ENCODE data around the gene HNRNPUL2. TPM values are rescaled to one million over a fixed set of nuclear protein-coding genes. Genes with fewer than 3 reads are reported as not detected.
A peak's percentile ranks its signal among the peaks of the same experiment; 100 is the strongest.
"Not testable (repeated sequence)": the region's sequence is repeated elsewhere in the genome, so short reads cannot be mapped to it uniquely, and the experiment has no call there.

HNRNPUL2 gene
- total and polyA plus RNA-seq, 7 donors: 22.9 to 54.3 (median 30.7) TPM

GRCh38 chr11:62753736-62754603, 26.7 kb upstream of the HNRNPUL2 start, which contains the start of gene ZBTB3:
Gene ZBTB3, minus strand, starts transcription at chr11:62754160. Its CDS starts 496 bp downstream, at chr11:62753664.
- TF ChIP-seq POLR2A (IDR thresholded peaks at IDR 0.05): peak; percentile 76 to 87
- peak; percentile 67 to 98 (median 84) for TF ChIP-seq POLR2AphosphoS5 (IDR thresholded peaks at IDR 0.05)
- peak in 1 of 4 experiments; percentile 9 for TF ChIP-seq CTCF (IDR thresholded peaks at IDR 0.05)
- TF ChIP-seq EP300 (IDR thresholded peaks at IDR 0.05): no peak
- H3K36me3 ChIP-seq: peaks cover 0 to 22% (median 2%) of the 10 kb centered on the region in 4 donors
- H3K27me3 ChIP-seq: no peaks in the 10 kb centered on the region
- H3K9me3 ChIP-seq: no peaks in the 10 kb centered on the region
- peaks cover 0 to 38% (median 18%) of the 10 kb centered on the region in 4 donors for H3K4me1 ChIP-seq
- 1% methylated on average over 47 of the region's 47 CpGs for WGBS, 2 donors
- H3K4me3 ChIP-seq: peak within 1 kb of the TSS; percentile 50 to 70 (median 66)
- peak; percentile 99 for DNase-seq
- intact Hi-C loops (cut with DNase I): loop anchor here (2.0 kb wide), 1 partner anchor 25 kb away; the partner anchor contains the start of gene TTC9C
- H3K27ac ChIP-seq: peak within 1 kb of the TSS; percentile 90 to 96 (median 94)

DNA sequence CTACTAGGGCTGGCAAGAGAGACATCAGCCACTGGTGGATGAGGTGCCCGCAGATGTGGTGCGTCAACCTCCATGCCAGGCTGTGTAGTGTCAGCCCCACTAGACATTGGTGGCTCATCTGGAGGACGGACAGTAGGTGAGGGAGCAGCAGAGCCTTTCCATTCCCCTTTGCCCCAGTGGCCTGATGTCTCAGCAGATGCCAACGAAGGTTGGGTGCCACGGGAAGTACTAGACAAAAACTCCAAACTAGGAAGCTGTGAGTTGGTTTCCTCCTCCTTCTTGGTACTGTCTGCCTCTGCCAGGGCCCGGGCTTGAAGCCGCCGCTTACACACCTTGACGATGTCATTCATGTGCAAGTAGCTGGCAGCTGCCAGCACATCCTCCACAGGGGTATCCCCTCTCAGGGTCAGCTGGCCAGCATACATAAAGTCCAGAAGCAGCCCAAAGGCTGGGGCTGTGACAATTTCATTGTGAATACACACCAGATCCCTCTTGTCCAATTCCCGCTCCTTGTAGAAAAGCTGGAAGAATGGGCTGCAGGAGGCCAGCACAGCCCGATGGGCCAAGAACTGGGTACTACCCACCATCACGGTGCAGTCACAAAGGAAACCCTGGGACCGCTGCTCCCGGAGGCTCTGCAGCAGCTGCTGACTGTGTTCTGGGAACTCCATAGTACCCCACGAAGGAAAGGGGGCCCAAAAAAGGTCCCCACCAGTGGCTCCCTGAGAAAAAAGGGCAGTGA, 25.9 kb upstream of the HNRNPUL2 start:
- Histone ChIP-seq H3K4me1 (peaks cover 0 to 38% (median 18%) of the 10 kb centered on the region in 4 donors), H3K4me3 (peak overlapping the region; percentile 50 to 70 (median 66)), H3K36me3 (peaks cover 0 to 22% (median 4%) of the 10 kb centered on the region in 4 donors), H3K27ac (peak overlapping the region; percentile 90 to 96 (median 94)), H3K9me3 (no peaks in the 10 kb centered on the region), H3K27me3 (no peaks in the 10 kb centered on the region)
- 35 to 66% methylated on average over 15 of the region's 15 CpGs for WGBS, 2 donors
- TF ChIP-seq EP300 (IDR thresholded peaks at IDR 0.05): no peak
- TF ChIP-seq POLR2AphosphoS5 (IDR thresholded peaks at IDR 0.05): no peak
- TF ChIP-seq CTCF (IDR thresholded peaks at IDR 0.05): no peak
- TF ChIP-seq POLR2A (IDR thresholded peaks at IDR 0.05): no peak
- intact Hi-C loops (cut with DNase I): loop anchor here (2.0 kb wide), 1 partner anchor 24 kb away; the partner anchor contains the start of gene TTC9C
- no peak for DNase-seq

DNA sequence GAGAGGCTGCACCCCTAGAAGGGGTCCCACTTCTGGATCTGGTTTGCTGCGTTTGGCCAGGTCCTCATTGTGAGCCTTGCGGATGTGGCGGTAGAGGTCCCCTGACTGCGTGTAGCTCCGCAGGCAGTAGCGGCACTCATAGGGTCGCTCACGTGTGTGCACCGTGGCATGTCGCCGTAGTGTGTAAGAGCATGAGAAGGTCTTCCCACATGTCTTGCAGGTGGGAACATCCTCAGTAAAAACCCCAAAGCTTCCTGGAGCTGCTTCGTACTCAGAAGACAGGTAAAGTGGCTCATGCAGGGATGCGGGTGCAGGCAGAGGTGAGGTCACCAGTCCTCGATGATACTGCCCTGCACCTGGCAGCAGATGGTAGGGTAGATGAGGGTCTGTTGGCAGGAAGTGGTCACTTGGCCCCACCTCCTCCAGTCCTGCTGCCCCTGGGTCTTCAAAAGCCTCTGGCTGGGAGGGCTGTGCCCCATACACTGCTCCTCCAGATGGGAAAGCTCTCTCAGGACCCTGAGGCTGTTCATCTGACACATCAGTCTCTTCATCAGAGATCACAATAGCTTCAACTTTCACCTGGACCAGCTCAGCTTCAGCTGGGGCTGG, 25.0 kb upstream of the HNRNPUL2 start:
- no peak overlapping the region for H3K4me3 ChIP-seq
- no peaks in the 10 kb centered on the region for H3K27me3 ChIP-seq
- H3K36me3 ChIP-seq: peaks cover 0 to 22% (median 4%) of the 10 kb centered on the region in 4 donors
- WGBS, 2 donors: 94 to 96% methylated on average over 14 of the region's 14 CpGs
- peaks cover 0 to 38% (median 18%) of the 10 kb centered on the region in 4 donors for H3K4me1 ChIP-seq
- intact Hi-C loops (cut with DNase I): loop anchor here (2.0 kb wide), 1 partner anchor 23 kb away; the partner anchor contains the start of gene TTC9C
- DNase-seq: no peak
- H3K27ac ChIP-seq: no peak overlapping the region
- TF ChIP-seq POLR2AphosphoS5 (IDR thresholded peaks at IDR 0.05) (no peak), POLR2A (IDR thresholded peaks at IDR 0.05) (no peak), CTCF (IDR thresholded peaks at IDR 0.05) (no peak), EP300 (IDR thresholded peaks at IDR 0.05) (no peak)
- H3K9me3 ChIP-seq: no peaks in the 10 kb centered on the region

DNA sequence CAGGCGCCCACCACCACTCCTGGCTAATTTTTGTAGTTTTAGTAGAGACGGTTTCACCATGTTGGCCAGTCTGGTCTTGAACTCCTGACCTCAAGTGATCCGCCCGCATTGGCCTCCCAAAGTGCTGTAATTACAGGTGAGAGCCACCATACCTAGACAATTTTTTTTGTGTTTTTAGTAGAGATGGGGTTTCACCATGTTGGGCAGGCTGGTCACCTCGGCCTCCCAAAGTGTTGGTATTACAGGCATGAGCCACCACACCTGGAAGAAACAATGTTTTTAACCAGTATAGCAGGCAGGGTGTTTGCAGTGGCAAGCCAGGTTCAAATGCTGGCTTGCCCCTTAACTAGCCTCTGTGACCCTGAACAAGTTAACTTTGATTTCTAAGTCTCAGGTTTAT, 22.7 kb upstream of the HNRNPUL2 start:
- H3K27me3 ChIP-seq; H3K4me3 ChIP-seq; H3K9me3 ChIP-seq; intact Hi-C loops (cut with DNase I); H3K27ac ChIP-seq: not testable (repeated sequence)
- WGBS, 2 donors: 96 to 97% methylated on average over 5 of the region's 5 CpGs
- Histone ChIP-seq H3K36me3 (peaks cover 0 to 22% (median 4%) of the 10 kb centered on the region in 4 donors), H3K4me1 (peaks cover 0 to 38% (median 18%) of the 10 kb centered on the region in 4 donors)
- peak; percentile 28 for DNase-seq
